Activated gamma-delta T cell treated with Interleukin-2 at 50 U/mL for 16 hours (primary cell): ENCODE results near the gene SSC5D.
"Not testable (repeated sequence)": the region's sequence is repeated elsewhere in the genome, so short reads cannot be mapped to it uniquely, and the experiment has no call there.

Source experiments
- DNase-seq: peaks from one replicate; pipeline ENCODE4 v3.0.0-alpha.2; 2020

The SSC5D gene

GRCh38 chr19:55488986-55489710, 912 bp downstream of the SSC5D start:
- no peak for DNase-seq

GRCh38 chr19:55489711-55490477, 1.7 kb downstream of the SSC5D start:
- no peak for DNase-seq

GRCh38 chr19:55490478-55491432, 2.5 kb downstream of the SSC5D start:
- no peak for DNase-seq

- DNase-seq: no peak
Observed at GRCh38 chr19:55491546-55492360, 3.5 kb downstream of the SSC5D start.

GRCh38 chr19:55492362-55492944, 4.2 kb downstream of the SSC5D start:
- DNase-seq: no peak

GRCh38 chr19:55493052-55493644, 4.9 kb downstream of the SSC5D start:
- DNase-seq: no peak

GRCh38 chr19:55493645-55494171, 5.5 kb downstream of the SSC5D start:
- DNase-seq: no peak

- DNase-seq: no peak
Observed at GRCh38 chr19:55494172-55494761, 6.0 kb downstream of the SSC5D start.

GRCh38 chr19:55495646-55496349, 7.6 kb downstream of the SSC5D start:
- no peak for DNase-seq

- not testable (repeated sequence) for DNase-seq
Observed at GRCh38 chr19:55496820-55497219, 8.6 kb downstream of the SSC5D start.

GRCh38 chr19:55497763-55498162, 9.5 kb downstream of the SSC5D start:
- no peak for DNase-seq

- DNase-seq: no peak
Observed at GRCh38 chr19:55498246-55498840, 10.1 kb downstream of the SSC5D start.

- no peak for DNase-seq
Observed at GRCh38 chr19:55500368-55500952, 12.2 kb downstream of the SSC5D start.

GRCh38 chr19:55502197-55502952, 14.1 kb downstream of the SSC5D start:
- no peak for DNase-seq

GRCh38 chr19:55503157-55503501, 14.9 kb downstream of the SSC5D start:
- DNase-seq: no peak

- peak; percentile 95 for DNase-seq
Observed at GRCh38 chr19:55503502-55504251, 15.4 kb downstream of the SSC5D start.

GRCh38 chr19:55504252-55504603, 16.0 kb downstream of the SSC5D start:
- DNase-seq: no peak

- DNase-seq: no peak
Observed at GRCh38 chr19:55504981-55505380, 16.7 kb downstream of the SSC5D start.
